DOHH2 (cell line): Measurements from ENCODE around the gene LAMA5.

ENCODE experiments used
- H3F3A ChIP-seq: fragments of 200-600 bp; sonication (generic), shearing (Covaris generic); 2 replicates; pipeline ENCODE4 v1.6.0; 2016; ENCODE audit warnings: antibody characterized with exemption, mild to moderate bottlenecking; ENCODE audit not compliant: control insufficient read depth, insufficient read depth
- H3K27ac ChIP-seq: fragments of 200-600 bp; sonication (generic); 2 replicates; pipeline ENCODE4 v1.5.1; 2014; ENCODE audit warnings: low read depth, mild to moderate bottlenecking, low read length, moderate library complexity
- H3K27me3 ChIP-seq: fragments of 200-600 bp; sonication (generic); 2 replicates; pipeline ENCODE4 v1.6.1; 2014; ENCODE audit warnings: mild to moderate bottlenecking, low read length, mixed read lengths; ENCODE audit not compliant: control insufficient read depth
- H3K36me3 ChIP-seq: fragments of 200-600 bp; sonication (generic); 2 replicates; pipeline ENCODE4 v1.6.1; 2014; ENCODE audit warnings: mild to moderate bottlenecking, low read length, moderate library complexity, mixed read lengths; ENCODE audit not compliant: control insufficient read depth
- H3K4me1 ChIP-seq: fragments of 200-600 bp; sonication (generic); 2 replicates; pipeline ENCODE4 v1.6.1; 2014; ENCODE audit warnings: mild to moderate bottlenecking, low read length, mixed read lengths; ENCODE audit not compliant: control insufficient read depth
- H3K4me2 ChIP-seq: fragments of 200-600 bp; sonication (generic); 2 replicates; pipeline ENCODE4 v1.6.0; 2014; ENCODE audit warnings: mild to moderate bottlenecking, low read length, moderate library complexity
- H3K4me3 ChIP-seq: fragments of 200-600 bp; sonication (generic); 2 replicates; pipeline ENCODE4 v1.5.1; 2014; ENCODE audit warnings: mild to moderate bottlenecking, low read length, mixed read lengths
- H3K79me2 ChIP-seq: fragments of 200-600 bp; sonication (generic); 2 replicates; pipeline ENCODE4 v1.6.1; 2014; ENCODE audit warnings: mild to moderate bottlenecking, low read length, mixed read lengths; ENCODE audit not compliant: control insufficient read depth
- H3K9me2 ChIP-seq: fragments of 200-600 bp; sonication (generic); replicated peaks from 2 replicates; pipeline ENCODE4 v1.6.1; 2014; ENCODE audit warnings: mild to moderate bottlenecking, low read length, mixed read lengths; ENCODE audit not compliant: control insufficient read depth
- H3K9me3 ChIP-seq: fragments of 200-600 bp; sonication (generic); 2 replicates; pipeline ENCODE4 v1.6.1; 2014; ENCODE audit warnings: antibody characterized with exemption, low read length, mixed read lengths; ENCODE audit not compliant: control insufficient read depth, insufficient read depth
- H4K20me1 ChIP-seq: fragments of 200-600 bp; sonication (generic); 2 replicates; pipeline ENCODE4 v1.6.0; 2014; ENCODE audit warnings: low read depth, mild to moderate bottlenecking, antibody characterized with exemption, low read length, moderate library complexity; ENCODE audit not compliant: control insufficient read depth, insufficient read depth
- EZH2phosphoT487 ChIP-seq: fragments of 200-600 bp; sonication (generic); IDR thresholded peaks from 2 replicates; pipeline ENCODE4 v1.6.1; 2017; ENCODE audit warnings: borderline replicate concordance, mild to moderate bottlenecking, antibody characterized with exemption, low read length, moderate library complexity, mixed read lengths
- TF ChIP-seq, protein P1 (sequence below): fragments of 200-600 bp; sonication (generic); IDR thresholded peaks from one replicate; pipeline ENCODE4 v1.5.1; 2014; ENCODE audit warnings: antibody characterized with exemption, mild to moderate bottlenecking, low read depth, low read length; ENCODE audit not compliant: poor library complexity, severe bottlenecking

LAMA5 gene

DNA sequence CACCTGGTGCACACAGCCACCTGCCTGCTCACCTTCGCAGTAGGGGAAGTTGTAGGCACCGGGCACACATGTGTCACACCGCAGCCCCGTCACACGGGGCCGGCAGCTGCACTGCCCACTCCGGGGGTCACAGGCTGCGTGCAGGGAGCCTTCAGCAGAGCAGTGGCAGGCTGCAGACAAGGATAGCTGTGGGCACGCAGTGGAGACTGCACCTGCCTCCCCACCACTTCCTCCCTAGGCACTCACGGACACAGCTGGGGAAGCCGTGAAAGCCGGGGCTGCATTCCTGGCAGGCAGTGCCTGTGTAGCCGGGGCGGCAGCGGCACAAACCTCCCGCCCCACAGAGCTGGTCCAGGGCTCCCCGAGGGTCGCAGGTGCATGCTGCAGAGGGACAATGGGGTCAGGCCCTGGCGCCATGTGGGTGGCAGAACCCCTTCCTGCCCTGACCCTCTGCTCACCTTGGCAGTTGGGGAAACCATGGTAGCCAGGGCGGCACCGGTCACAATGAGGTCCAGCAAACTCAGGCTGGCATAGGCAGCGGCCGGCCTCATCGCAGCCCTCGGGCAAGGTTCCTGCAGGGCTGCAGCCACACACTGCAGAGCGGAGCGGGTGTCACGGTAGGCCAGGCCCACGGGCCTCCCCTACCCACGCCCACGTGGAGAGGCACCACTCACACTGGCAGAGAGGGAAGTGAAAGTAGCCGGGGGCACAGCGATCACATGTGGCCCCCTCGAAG lies 29.4 kb downstream of the LAMA5 start:
- H3K4me2 ChIP-seq, result peak overlapping the region; percentile 99
- H3K9me3 ChIP-seq, result peaks cover 5% of the 10 kb centered on the region; the same call in 1 of the 2 replicates
- TF ChIP-seq EZH2phosphoT487, result no peak
- TF ChIP-seq, protein P1, sequence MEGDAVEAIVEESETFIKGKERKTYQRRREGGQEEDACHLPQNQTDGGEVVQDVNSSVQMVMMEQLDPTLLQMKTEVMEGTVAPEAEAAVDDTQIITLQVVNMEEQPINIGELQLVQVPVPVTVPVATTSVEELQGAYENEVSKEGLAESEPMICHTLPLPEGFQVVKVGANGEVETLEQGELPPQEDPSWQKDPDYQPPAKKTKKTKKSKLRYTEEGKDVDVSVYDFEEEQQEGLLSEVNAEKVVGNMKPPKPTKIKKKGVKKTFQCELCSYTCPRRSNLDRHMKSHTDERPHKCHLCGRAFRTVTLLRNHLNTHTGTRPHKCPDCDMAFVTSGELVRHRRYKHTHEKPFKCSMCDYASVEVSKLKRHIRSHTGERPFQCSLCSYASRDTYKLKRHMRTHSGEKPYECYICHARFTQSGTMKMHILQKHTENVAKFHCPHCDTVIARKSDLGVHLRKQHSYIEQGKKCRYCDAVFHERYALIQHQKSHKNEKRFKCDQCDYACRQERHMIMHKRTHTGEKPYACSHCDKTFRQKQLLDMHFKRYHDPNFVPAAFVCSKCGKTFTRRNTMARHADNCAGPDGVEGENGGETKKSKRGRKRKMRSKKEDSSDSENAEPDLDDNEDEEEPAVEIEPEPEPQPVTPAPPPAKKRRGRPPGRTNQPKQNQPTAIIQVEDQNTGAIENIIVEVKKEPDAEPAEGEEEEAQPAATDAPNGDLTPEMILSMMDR, result no peak
- H3K27ac ChIP-seq, result peak overlapping the region; percentile 100
- no peaks in the 10 kb centered on the region for H3K27me3 ChIP-seq
- H3K79me2 ChIP-seq, result 0 out of 2 replicates have a peak, but pooled peaks cover 4% of the 10 kb centered on the region
- peaks cover 29% of the 10 kb centered on the region for H3K36me3 ChIP-seq
- H3K4me1 ChIP-seq, result peaks cover 57% of the 10 kb centered on the region
- no peaks in the 10 kb centered on the region for H4K20me1 ChIP-seq
- no peaks in the 10 kb centered on the region for H3K9me2 ChIP-seq
- H3K4me3 ChIP-seq, result peak overlapping the region; percentile 83
- peaks cover 43% of the 10 kb centered on the region for H3F3A ChIP-seq

DNA sequence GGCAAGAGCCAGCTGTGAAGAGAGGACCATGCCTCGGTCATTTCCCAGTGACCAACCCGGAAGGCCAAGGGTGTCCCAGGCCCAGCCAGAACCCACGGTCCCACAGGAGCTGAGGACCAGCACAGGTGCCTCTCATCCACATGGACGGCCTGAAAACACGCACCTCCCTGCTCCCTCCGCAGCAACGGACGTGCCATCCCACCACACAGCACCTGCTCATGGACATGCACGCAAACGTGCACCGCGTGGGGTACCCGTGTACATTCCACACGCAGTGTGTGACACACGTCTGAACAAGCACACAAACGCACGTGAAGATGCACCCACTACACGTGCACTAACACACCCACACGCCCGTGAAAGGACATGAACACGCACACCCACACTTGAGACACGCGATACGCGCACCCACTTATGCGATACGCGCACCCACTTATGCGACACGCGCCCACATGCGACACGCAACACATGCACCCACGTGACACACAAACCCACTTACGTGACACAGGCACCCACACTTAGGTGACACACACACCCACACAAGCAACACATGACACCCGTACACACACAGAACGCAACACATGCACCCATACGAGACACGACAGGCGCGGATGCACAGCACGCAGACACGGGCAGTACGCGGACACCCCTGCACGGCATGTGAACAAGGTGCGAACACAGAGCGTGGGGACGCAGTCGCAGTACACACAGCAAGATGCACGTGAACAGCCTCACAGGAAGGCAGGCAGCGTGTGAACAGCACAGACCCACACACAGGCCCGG lies 30.1 kb downstream of the LAMA5 start:
- Histone ChIP-seq H3K4me2 (peak overlapping the region; percentile 99), H3K27ac (peak overlapping the region; percentile 100)

DNA sequence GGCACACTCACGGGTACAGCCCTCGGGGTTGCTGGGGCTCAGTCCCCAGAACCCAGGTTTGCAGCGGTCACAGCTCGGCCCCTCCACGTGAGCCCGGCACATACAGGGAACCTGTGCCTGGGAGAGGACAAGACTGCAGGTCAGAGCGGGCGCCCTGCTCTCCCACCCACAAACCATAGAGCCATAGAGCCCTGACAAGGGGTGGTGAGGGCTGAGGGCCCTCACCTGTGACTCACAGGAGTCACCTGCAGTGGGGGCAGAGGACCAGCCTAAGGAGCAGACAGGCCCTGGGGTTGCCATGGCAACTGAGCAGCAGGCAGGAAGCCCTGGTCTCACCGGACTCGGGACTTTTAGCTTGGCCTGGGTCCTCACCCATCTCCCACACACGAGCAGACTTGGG lies 30.8 kb downstream of the LAMA5 start:
- H3K9me2 ChIP-seq, result no peaks in the 10 kb centered on the region
- TF ChIP-seq, protein P1, result no peak
- TF ChIP-seq EZH2phosphoT487, result no peak
- 0 out of 2 replicates have a peak, but pooled peaks cover 3% of the 10 kb centered on the region for H3K79me2 ChIP-seq
- no peaks in the 10 kb centered on the region for H3K27me3 ChIP-seq
- peaks cover 54% of the 10 kb centered on the region for H3K4me1 ChIP-seq
- peaks cover 40% of the 10 kb centered on the region for H3F3A ChIP-seq
- H3K4me2 ChIP-seq, result peak overlapping the region; percentile 99
- no peaks in the 10 kb centered on the region for H4K20me1 ChIP-seq
- H3K27ac ChIP-seq, result peak overlapping the region; percentile 100; the same call in 1 of the 2 replicates
- H3K36me3 ChIP-seq, result peaks cover 30% of the 10 kb centered on the region
- H3K9me3 ChIP-seq, result peaks cover 3% of the 10 kb centered on the region; the same call in 1 of the 2 replicates
- H3K4me3 ChIP-seq, result peak overlapping the region; percentile 83; the same call in 1 of the 2 replicates

More for the DNA sequence above, 30.1 kb downstream of the LAMA5 start:
- Histone ChIP-seq H3K4me3 (peak overlapping the region; percentile 83), H3K9me2 (no peaks in the 10 kb centered on the region), H3K4me1 (peaks cover 57% of the 10 kb centered on the region), H3F3A (peaks cover 43% of the 10 kb centered on the region), H3K79me2 (0 out of 2 replicates have a peak, but pooled peaks cover 4% of the 10 kb centered on the region), H3K9me3 (peaks cover 5% of the 10 kb centered on the region; the same call in 1 of the 2 replicates), H4K20me1 (no peaks in the 10 kb centered on the region), H3K27me3 (no peaks in the 10 kb centered on the region), H3K36me3 (peaks cover 29% of the 10 kb centered on the region)
- no peak for TF ChIP-seq EZH2phosphoT487
- TF ChIP-seq, protein P1, result no peak
